Pancreas (tissue), 10 donors: Measurements from ENCODE around the gene TOP1. TPM values are rescaled to one million over a fixed set of nuclear protein-coding genes. Genes with fewer than 3 reads are reported as not detected.

Experiments
- ATAC-seq, 4 donors: fragments of 200-7000 bp; cut with Tn5 transposase; one replicate each; pipeline versions ENCODE4 v1.8.0 to v1.9.1; 2020; ENCODE audit warnings: mild to moderate bottlenecking in 4 of 4, moderate library complexity in 4 of 4
- DNase-seq, 6 donors: peaks; one replicate each; pipeline ENCODE4 v3.0.0-alpha.2; 2020
- FAIRE-seq: peaks from 2 replicates; lab custom pipeline; 2012; peaks lifted over from hg19 to GRCh38; lab: Jason Lieb, UNC
- H3K27ac ChIP-seq, 4 donors: fragments of 200-600 bp; sonication (generic); 1 replicate in 3 of 4; 2 replicates in 1 of 4; pipeline versions ENCODE4 v1.5.0 to v1.8.0; 2020
- H3K27me3 ChIP-seq, 4 donors: fragments of 200-600 bp; one replicate each; pipeline ENCODE4 v1.8.0; 2021
- H3K36me3 ChIP-seq, 3 donors: fragments of 200-600 bp; sonication (generic) in 1 of 3; one replicate each; pipeline versions ENCODE4 v1.5.0 to v1.8.0; 2020 to 2021
- H3K4me1 ChIP-seq, 3 donors: fragments of 200-600 bp; one replicate each; pipeline ENCODE4 v1.8.0; 2021
- H3K4me3 ChIP-seq, 4 donors: fragments of 200-600 bp; sonication (generic) in 2 of 4; one replicate each; pipeline versions ENCODE4 v1.5.0 to v1.8.0; 2020 to 2021
- H3K9me3 ChIP-seq, 4 donors: fragments of 200-600 bp; one replicate each; pipeline ENCODE4 v1.8.0; 2021
- WGBS, 2 donors: extraction: QIAGEN DNeasy Blood & Tissue Kit; methylation state at CpG; one replicate each; pipeline ENCODE4 v1.1.7; 2013; 5-methylcytosine and 5-hydroxymethylcytosine counted together
- intact Hi-C, 3 donors: fragments of 100-400 bp; cut with DNase I; formaldehyde crosslinking; loops; one replicate each; pipeline versions ENCODE4 v1.11.1 to v1.14.2; 2022
- polyA plus RNA-seq, 2 donors: library from polyadenylated mRNA; stranded (reverse); fragments of 200-250 nt; gene quantifications; one replicate each; pipeline ENCODE4 v1.2.3, GENCODE V29; 2013
- total RNA-seq, 6 donors: library from RNA; stranded (reverse); fragmentation: NEBNext Ultra II Directional in 4 of 6; extraction: Animal tissue kit (Norgen Biotek cat#: 25700) in 4 of 6; gene quantifications; one replicate each; pipeline versions ENCODE4 v1.2.1 to v1.2.4, GENCODE V29; 2021 to 2023
- TF ChIP-seq, protein P1 (sequence below), 4 donors: fragments of 200-600 bp; sonication (generic) in 3 of 4; IDR thresholded peaks; one replicate each; pipeline versions ENCODE4 v1.5.0 to v1.8.0; 2021; ENCODE audit warnings: antibody characterized with exemption in 4 of 4
- donor health status: healthy with polysubstance abuse.
- donor health status: DM: no; HTN: no; CAD: no; lungs with moderate emphysema.
- donor health status: DM: no; HTN: no; CAD: no.
- donor health status: control.
- donor health status: control.
- donor health status: Bipolar disorder and iron deficiency.
- donor health status: DM: yes; HTN: yes; CAD: no.
- donor health status: DM: no; HTN: no; CAD: no.
- donor health status: DM: no; HTN: no; CAD: no.
- donor health status: DM: yes; HTN: yes; CAD: no.

TOP1 gene
- total and polyA plus RNA-seq, 8 donors, result 9.6 to 25.6 (median 16.2) TPM

- TF ChIP-seq, protein P1, sequence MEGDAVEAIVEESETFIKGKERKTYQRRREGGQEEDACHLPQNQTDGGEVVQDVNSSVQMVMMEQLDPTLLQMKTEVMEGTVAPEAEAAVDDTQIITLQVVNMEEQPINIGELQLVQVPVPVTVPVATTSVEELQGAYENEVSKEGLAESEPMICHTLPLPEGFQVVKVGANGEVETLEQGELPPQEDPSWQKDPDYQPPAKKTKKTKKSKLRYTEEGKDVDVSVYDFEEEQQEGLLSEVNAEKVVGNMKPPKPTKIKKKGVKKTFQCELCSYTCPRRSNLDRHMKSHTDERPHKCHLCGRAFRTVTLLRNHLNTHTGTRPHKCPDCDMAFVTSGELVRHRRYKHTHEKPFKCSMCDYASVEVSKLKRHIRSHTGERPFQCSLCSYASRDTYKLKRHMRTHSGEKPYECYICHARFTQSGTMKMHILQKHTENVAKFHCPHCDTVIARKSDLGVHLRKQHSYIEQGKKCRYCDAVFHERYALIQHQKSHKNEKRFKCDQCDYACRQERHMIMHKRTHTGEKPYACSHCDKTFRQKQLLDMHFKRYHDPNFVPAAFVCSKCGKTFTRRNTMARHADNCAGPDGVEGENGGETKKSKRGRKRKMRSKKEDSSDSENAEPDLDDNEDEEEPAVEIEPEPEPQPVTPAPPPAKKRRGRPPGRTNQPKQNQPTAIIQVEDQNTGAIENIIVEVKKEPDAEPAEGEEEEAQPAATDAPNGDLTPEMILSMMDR (IDR thresholded peaks at IDR 0.05), result no peak
- Histone ChIP-seq H3K36me3 (peaks cover 0 to 42% (median 12%) of the 10 kb centered on the region in 3 donors), H3K9me3 (no peaks in the 10 kb centered on the region), H3K27me3 (no peaks in the 10 kb centered on the region), H3K4me3 (no peak overlapping the region), H3K4me1 (no peaks in the 10 kb centered on the region), H3K27ac (no peak overlapping the region)
- DNase-seq (no peak), FAIRE-seq (no peak), ATAC-seq (no peak)
- 97 to 98% methylated on average over 8 to 11 of the region's 11 CpGs for WGBS, 2 donors
- intact Hi-C loops, result no loop called here
These were observed 133.8 kb downstream of the TOP1 start for GRCh38 chr20:41162396-41162795.

- FAIRE-seq (no peak), ATAC-seq (no peak), DNase-seq (no peak)
- no peak overlapping the region for H3K27ac ChIP-seq
- H3K9me3 ChIP-seq, result no peaks in the 10 kb centered on the region
- peaks cover 0 to 57% (median 12%) of the 10 kb centered on the region in 3 donors for H3K36me3 ChIP-seq
- 94 to 96% methylated on average over 11 of the region's 11 CpGs for WGBS, 2 donors
- no peaks in the 10 kb centered on the region for H3K27me3 ChIP-seq
- TF ChIP-seq, protein P1 (IDR thresholded peaks at IDR 0.05), result no peak
- no peak overlapping the region for H3K4me3 ChIP-seq
- H3K4me1 ChIP-seq, result no peaks in the 10 kb centered on the region
- intact Hi-C loops, result no loop called here
These were observed 135.2 kb downstream of the TOP1 start for GRCh38 chr20:41163821-41164220.

DNA sequence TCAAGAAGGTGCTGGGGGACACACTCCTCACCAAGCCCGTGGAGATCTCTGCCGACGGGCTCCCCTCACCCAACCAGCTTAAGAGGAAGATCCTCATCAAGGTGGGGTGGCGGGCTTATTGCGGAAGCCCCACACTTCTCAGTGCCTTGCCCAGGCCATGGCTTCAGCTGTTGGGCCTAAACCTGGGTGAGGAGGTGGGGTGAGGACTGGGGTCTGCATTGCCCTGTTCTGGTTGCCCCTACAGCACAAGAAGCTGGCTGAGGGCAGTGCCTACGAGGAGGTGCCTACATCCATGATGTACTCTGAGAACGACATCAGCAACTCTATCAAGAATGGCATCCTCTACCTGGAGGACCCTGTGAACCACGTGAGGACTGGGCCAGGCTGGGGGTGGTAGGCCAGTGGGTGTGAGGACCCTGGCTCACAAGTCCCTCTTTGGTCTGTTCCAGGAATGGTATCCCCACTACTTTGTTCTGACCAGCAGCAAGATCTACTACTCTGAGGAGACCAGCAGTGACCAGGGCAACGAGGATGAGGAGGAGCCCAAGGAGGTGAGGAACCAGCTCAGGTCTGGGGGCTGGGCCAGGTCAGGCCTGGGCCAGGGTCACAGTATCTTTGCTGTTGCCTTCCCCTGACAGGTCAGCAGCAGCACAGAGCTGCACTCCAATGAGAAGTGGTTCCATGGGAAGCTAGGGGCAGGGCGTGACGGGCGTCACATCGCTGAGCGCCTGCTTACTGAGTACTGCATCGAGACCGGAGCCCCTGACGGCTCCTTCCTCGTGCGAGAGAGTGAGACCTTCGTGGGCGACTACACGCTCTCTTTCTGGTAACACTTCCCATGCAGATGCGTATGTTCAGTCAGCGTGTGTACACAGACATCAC is 136.6 kb downstream of the TOP1 start:
- TF ChIP-seq, protein P1 (IDR thresholded peaks at IDR 0.05), result no peak
- no peaks in the 10 kb centered on the region for H3K9me3 ChIP-seq
- no peak overlapping the region for H3K27ac ChIP-seq
- intact Hi-C loops, result no loop called here
- ATAC-seq (no peak), FAIRE-seq (no peak), DNase-seq (peak in 1 of 6 donors; percentile 26)
- H3K4me3 ChIP-seq, result no peak overlapping the region
- peaks cover 0 to 62% (median 12%) of the 10 kb centered on the region in 3 donors for H3K36me3 ChIP-seq
- H3K27me3 ChIP-seq, result no peaks in the 10 kb centered on the region
- 91 to 92% methylated on average over 24 of the region's 24 CpGs for WGBS, 2 donors
- H3K4me1 ChIP-seq, result no peaks in the 10 kb centered on the region

- H3K9me3 ChIP-seq, result no peaks in the 10 kb centered on the region
- FAIRE-seq (no peak), DNase-seq (peak in 1 of 6 donors; percentile 35), ATAC-seq (no peak)
- TF ChIP-seq, protein P1 (IDR thresholded peaks at IDR 0.05), result no peak
- no peaks in the 10 kb centered on the region for H3K27me3 ChIP-seq
- no peak overlapping the region for H3K27ac ChIP-seq
- H3K4me3 ChIP-seq, result no peak overlapping the region
- intact Hi-C loops, result no loop called here
- 91 to 94% methylated on average over 27 of the region's 27 CpGs for WGBS, 2 donors
- peaks cover 0 to 62% (median 12%) of the 10 kb centered on the region in 3 donors for H3K36me3 ChIP-seq
- no peaks in the 10 kb centered on the region for H3K4me1 ChIP-seq
These were observed 137.8 kb downstream of the TOP1 start for GRCh38 chr20:41166201-41167117.
